Measurements from ENCODE around the gene ZNF771.

The ZNF771 gene

DNA sequence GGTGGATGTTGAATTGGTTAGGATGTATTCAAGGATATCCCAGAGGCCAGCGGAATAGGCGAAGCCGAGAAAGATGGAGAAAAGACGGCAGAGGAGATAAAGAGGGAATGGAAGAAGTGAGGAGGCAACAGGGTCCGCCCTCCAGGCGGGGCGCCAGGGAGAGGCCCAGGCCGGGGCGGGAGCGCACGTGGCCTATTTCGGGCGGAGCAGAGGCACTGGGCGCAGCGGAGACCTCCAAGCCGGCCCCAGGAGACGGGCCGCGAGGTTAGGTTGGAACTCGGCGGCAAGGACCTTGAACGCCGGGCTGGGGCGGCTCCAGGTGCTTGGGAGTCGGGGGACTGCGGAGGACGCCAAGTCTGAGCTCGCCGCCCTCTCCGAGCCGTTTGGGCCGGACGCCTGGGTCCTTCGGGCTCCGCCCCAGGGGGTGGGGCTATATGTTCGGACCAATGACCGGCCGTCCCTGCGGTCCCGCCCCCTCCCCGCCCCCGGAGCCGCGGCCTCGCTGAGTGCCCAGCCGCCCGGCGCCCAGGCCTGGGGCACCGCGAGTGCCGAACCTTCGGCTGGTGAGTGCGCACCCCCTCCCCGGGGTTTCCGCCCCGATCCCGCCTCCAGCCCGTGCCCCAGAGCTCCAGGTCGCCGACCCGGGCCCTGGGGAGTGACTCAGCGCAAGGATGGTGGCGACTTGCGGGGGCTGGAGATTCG is at the start of gene ZNF771:
Gene ZNF771, plus strand, starts transcription at position 505 of the 702 bp plus-strand sequence. CDS start 448 bp downstream, outside the sequence.
- peak; percentile 83 for DNase-seq (ENCODE audit: low read depth)

DNA sequence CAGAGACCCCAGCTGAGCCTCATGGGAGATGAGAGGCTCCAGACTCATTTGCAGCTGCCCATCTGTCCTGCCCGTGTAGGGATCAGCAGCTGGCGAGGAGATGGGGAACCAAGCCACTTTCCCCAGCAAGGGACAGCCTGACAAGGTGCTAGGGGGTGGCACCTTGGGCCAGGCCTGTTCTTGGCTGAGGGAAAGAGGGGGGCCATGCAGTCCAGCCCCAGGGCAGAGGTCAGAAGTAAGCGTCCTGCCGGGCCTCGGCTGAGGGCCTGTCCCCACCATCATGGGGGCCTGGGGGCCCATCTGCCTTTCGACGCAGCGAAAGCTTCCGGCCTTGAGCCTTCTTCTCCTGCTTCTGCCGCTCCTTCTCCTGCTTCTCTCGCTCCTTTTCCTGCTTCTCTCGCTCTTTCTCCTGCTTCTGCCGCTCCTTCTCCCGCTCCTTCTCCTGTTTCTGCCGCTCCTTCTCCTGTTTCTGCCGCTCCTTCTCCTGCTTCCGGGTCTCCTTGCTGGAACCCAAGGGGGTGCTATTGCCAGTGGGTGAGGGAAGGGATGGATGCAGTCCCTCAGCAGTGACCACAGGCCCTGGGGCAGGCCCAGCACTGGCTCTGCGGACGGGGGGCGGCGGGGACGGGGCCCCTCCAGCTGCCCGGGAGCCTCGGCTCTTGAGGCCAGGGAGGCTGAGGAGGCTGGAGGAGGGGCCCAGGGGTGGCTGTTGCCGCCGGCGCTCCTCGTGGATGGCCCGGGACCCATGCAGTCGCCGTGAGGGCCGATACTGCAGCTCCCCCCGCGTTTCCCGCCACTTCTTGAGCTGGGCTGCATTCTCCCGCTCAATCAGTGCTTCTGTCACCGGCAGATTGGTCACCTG is 49.5 kb upstream of the ZNF771 start:
- DNase-seq (ENCODE audit: low read depth), result no peak

DNA sequence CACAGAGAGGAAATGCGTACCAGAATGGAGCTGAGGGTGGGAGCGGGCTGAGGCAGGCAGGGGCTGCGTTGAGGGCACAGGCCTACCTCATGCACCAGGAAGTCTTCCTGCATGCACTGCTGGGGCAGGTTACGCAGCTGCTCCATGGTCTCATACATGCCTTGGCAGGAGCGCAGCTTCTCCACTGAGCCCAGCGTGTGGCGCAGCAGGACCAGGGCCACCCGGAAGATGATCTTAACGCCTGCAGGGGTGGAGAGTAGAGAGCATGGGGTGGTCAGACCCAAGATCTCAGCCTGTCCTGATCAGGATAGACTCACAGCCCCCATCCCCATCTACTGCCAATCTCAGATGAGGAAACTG is 48.8 kb upstream of the ZNF771 start:
- no peak for DNase-seq (ENCODE audit: low read depth)

DNA sequence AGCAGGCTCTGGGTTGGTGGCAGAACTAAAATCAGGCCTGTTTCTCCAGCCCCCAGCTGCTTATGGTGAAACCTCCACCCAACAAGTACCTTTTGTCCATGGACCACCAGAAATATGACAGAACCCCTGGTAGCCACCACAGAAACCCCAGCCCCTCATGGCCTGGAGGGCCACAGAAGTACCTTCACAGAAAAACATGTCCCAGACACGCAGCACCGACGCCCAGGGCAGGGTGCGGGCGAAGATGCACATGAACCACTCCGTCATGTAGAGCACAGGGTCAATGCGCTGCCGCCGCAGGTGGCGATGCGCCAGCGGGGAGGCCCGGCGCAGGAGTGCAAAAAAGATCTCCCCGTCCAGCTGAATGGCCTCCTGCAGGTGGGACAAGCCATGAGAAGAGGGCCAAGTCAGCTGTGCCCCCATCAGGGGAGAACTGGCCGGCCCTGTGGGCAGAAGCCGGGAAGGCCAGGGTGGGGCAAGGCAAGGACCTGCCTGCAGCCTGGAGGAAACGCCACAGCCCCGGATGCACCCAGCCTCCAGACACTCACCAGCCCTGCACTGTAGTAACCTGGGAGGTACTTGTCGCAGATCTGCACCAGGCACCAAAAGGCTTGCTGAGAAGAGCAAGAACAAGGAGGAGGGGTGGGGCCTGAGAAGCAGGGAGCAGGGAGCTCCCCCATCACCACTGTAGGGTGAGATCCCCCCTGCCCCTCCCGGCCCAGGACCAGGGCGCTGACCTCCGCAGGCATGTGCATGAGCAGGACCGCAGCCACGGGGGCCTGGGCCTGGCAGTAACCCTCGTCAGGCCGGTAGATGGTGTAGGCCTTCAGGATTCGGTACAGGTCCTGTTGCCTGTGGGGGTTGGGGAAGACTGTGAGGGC is 48.2 kb upstream of the ZNF771 start:
- DNase-seq (ENCODE audit: low read depth), result no peak

DNA sequence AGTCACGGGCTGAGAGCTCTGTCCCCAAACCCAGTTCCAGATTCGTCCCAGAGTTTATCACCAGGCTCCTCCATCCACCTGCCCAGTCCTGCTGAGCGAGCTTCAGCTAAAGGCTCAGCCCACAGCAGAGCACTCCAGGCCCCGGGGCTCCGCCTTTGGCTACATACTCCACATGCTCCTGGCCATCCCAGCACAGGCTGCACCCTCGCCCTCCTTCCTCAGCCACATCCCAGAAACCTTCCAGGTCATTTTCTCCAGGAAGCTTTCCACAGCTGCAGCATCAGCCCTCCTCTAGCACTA is 47.6 kb upstream of the ZNF771 start:
- no peak for DNase-seq (ENCODE audit: low read depth)

DNA sequence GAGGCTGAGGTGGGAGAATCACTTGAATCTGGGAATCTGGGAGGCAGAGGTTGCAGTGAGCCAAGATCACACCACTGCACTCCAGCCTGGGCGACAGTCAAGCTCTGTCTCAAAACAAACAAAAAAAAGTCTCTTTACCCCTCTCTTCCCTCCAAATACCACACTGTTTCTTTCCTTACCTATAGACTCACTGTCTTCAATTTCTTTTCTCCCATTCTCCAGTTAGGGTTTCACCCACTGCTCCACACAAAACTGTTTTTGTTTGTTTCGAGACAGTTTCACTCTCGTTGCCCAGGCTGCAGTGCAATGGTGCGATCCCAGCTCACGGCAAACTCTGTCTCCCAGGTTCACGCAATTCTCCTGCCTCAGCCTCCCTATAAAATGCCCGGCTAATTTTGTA is 46.2 kb upstream of the ZNF771 start:
- no peak for DNase-seq (ENCODE audit: low read depth)

DNA sequence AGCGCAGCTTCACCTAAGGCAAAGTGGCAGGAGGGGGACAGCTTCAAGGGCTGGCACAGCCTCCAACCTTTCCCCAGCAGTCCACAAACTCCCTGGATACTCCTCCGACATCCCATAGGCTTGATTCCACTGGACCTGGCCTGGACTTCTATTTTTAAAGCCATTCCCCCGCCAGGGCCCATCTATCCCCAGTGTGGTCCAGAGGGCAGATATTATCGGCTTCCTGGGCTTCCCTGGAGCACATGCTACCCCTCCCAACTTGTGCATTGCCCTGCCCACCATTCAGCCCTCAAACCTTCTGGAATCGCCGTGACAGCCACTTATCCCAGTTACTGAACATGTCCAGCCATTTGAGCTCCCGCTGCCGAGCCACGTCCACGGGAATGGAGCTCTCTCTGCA is 42.2 kb upstream of the ZNF771 start:
- DNase-seq (ENCODE audit: low read depth), result no peak

DNA sequence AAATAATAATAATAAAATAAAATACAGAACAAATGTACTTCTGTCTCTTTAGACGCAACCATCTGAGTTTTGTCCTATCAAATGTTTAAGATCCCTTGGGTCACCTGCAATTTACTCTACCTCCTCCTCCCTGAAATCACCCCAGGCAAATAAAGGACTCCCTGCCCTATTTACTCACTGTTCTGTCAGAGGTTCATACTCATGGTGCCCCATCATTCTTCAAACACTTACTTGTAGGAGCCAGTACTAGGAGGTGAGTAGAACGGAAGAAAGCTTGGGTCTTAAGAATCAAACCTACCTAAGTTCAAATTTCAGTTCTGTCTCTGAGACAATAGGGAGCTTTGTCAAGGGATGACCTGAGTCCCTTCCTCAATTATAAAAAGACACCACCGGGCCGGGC is 40.9 kb upstream of the ZNF771 start:
- no peak for DNase-seq (ENCODE audit: low read depth)

DNA sequence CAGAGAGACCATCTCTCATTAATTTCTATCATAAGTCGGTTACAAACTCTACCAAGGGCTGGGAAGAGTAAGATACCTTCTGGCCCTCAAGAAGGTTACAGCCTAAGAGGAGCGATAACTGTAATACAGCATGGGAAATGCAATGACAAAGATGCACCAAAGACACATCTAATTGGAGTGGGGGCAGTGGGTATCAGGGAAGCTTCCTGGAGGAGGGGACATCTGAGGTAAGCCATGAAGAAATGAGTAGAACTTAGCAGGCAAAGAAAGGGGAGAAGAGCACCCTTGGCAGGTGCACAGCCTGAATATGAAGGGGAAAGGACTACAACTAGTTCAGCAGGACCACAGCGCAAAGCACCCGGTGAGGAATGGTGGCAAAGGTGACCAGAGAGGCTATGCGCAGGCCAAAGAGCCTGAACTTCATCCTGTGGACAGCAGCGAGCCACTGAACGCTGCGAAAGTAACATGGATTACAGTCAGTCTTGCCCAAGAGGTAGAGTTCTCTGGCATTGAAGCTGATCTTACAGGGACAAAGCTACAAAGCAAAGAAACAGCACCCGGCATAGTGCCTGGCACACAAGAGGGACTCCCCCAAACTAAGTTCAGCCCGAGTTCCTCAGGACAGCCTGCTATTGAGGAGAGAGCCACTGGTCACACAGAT is 39.9 kb upstream of the ZNF771 start:
- no peak for DNase-seq (ENCODE audit: low read depth)

DNA sequence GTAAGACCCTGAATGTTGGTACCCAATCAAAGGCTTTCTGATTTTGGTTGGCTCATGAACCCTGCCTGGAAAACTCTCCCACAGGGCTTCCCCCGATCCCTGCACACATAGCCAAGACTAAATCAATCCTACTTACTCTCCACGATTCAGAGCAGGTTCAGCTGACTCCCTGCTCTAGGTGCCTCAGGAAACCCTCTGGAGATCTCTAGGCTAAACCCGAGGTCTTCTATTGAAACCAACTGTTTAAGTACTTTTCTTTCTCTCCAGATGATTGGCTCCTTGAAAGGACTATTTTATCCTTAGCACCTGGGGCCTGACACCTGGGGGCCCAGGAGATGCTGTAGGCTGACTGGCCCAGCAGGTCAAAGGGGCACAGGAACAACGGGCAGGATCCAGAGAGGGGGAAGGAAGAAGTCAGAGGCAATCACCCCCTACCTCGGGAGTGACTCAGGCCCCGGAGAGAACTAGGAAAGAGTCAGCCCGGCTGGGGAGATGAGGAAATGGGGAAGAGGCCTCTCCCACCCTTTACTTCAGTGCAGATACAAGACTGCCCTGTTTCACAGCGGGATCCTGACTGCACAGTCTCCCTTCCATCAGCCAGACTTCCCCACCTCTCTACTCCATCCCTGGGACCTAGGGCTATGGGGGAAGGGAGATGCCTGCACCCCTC is 39.1 kb upstream of the ZNF771 start:
- no peak for DNase-seq (ENCODE audit: low read depth)

DNA sequence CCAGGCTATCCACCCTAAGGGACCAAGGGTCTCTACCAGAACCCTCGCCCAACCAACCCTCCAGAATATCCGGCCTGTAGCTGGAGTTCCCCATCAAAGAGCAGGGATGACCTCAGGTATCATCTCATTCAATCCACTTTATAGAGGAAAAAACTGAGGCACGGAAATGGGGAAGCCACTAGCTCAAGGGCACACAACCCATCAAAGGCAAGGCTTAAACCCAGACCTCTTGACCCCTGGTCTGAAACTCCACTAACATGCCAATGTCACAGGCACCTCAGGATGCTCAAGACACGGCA is 38.7 kb upstream of the ZNF771 start:
- DNase-seq (ENCODE audit: low read depth), result no peak

DNA sequence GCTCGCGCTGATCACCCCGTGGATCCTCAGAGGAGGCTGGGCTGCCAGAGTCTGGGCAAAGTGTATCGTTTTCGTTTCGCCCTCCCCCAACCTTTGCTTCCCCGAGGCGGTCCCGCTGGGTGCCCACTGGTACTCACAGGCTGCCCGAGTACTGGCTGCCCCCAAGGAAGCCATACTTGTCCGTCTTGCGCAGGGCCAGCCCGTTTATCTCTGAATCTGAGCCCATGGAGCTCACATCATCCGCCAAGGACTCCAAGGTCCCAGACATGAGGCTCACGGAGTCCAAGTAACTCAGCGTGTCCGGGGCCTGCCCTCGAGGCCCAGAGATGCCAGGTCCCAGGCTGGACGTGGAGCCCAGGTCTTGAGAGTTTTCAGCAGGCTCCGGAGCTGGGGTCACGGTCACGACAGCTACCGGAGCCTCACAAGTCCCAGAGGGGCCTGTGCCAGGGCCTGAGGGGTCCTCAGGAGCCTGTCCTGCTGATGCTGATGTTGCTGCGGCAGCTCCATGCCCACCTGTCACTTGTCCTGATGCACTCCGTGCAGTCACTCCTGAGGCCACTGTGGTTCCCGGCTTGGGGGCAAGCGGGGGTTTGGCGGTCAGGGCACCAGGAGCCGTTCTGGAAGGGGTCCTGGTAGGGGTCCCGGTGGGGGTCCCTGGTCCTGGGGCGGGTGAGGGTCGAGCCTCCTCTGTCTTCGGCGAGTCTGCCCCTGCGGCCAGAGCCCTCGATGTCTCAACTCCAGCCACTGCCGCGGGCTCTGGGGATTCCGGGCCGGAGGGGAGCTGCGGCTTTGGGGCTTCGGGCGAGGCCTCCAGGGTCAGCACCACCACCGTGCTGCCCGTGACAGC is 38.1 kb upstream of the ZNF771 start:
- no peak for DNase-seq (ENCODE audit: low read depth)

DNA sequence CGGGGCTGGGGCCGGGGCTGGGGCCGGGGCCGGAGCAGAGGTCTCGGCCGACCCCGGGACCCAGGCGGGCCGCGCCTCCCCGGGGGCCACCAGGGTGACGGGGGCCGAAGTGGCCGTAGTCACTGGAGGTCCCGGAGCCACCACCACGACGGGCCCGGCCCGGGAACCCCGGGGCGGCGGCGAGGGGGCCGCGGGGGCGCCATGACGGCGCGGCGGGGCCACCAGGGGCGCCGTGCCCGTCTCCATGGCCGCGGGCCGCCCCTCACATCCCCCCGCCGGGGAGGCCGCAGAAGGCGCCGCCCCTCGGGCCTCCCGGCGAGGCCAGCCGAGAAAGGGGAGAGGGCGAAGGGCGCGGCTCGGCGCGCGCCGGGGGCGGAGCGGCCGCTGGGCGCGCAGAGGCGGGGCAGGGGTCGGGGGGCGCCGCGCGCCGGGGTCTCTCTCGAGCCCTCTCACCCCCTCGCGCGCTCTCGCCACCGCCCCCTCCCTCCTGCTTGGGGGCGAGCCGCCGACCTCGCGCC is 37.4 kb upstream of the ZNF771 start:
- DNase-seq (ENCODE audit: low read depth), result no peak

DNA sequence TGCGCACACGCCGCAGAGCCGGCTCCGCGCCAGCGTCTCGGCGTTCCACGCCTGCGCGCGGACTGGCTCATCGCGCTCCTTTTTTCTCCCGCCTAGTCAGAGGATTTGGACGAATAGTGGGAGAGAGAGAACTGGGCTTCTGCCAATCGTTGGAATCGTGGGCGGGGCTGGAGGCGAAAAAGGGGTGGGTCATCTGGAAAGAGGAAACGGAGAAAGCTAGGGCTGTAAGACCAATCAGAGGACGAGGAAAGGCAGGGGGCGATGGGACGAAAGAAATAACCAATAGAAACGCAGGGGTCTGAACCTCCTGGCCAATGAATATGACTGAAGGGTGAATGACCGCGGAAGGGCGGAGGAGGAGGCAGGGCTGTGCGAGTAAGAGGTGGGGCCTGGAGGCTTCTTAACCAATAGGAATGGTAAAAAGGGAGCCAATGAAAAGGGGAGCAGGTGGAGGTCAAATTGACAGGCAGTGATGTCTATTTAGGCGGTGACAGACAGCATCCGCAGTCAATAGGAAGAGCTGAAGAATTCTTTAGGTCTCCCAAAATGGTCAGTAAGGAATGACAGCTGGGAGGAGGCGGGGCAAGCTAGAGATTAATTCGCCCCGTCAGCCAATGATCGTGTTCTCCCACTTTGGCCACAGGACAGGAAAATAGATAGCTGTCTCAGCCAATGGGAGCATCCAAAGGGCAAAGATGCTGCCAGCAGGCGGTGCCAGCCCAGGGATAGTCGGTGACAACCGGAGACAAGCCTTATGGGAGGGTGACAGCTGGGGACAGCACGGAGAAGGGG is 36.8 kb upstream of the ZNF771 start, which contains the start of gene TBC1D10B:
Gene TBC1D10B, minus strand, starts transcription at position 39 of the 792 bp plus-strand sequence. CDS start 311 bp downstream, outside the sequence.
- DNase-seq (ENCODE audit: low read depth), result peak; percentile 97

DNA sequence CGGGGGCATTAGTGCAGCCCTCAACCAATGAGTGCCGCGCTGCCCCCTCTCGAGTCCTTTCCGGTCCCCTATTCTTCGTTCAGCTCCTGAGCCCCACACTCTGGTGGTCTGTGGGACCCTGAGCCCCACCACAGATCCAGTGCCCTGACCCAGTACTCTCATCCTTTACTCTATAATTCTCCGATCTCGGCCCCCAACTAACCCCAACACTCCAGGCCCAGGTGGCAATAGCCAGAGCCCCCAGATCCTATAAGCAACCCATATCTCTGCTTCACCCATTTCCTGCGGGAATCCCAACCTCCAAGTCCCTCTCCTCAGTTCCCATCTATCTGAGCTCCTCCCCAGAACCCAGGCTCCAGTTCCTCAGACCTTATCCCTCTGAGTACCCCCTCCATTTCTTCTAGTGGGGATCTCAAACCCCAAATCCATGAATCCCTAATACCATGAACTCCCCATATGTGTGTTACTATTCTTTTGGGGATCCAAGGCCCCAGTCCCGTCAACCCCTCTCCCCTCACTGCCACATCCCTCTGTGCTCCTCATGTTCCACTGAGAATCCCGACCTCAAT is 36.1 kb upstream of the ZNF771 start:
- no peak for DNase-seq (ENCODE audit: low read depth)

DNA sequence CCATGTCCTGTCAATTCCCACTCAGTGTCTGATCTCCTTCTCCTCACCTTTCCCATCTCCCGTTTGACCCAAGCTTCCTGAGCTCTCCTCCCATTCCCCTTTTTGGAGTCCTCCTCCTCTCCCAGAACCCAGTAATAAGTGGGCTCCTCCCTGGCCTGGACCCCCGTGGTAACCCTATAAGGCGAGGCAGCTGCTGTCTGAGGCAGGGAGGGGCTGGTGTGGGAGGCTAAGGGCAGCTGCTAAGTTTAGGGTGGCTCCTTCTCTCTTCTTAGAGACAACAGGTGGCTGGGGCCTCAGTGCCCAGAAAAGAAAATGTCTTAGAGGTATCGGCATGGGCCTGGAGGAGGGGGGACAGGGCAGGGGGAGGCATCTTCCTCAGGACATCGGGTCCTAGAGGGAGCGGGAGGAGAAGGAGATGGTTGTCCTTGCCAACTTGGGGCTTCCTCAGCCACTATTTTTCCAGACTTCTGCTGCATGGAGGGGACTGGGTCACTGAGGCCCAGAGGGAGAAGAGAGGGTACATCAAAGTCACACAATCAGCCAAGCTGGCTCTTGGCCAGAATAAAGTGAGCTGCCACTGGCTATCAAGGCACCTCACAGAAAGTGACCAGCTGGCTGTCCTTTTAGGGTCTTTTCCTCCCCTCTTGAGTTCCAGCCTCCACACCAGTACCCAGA is 35.2 kb upstream of the ZNF771 start:
- DNase-seq (ENCODE audit: low read depth), result no peak

DNA sequence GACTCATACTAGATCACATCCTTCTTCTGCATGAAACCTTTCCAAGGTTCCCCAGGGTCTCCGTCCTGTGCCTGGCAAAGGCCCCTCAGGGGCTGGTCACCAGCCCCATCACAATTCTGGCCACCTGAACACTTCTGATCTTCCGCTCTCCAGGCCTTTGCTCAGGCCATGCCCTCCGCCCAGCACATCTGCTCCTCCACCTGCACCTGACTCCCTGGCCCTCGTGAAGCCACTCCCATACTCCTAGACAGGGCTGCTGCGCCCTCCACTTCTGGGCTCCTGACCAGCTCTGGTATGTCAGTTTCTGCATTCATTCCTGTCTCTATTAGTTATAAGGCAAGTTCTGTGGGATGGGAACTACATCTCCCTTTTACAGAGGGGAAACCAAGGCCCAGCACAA is 34.7 kb upstream of the ZNF771 start:
- no peak for DNase-seq (ENCODE audit: low read depth)

DNA sequence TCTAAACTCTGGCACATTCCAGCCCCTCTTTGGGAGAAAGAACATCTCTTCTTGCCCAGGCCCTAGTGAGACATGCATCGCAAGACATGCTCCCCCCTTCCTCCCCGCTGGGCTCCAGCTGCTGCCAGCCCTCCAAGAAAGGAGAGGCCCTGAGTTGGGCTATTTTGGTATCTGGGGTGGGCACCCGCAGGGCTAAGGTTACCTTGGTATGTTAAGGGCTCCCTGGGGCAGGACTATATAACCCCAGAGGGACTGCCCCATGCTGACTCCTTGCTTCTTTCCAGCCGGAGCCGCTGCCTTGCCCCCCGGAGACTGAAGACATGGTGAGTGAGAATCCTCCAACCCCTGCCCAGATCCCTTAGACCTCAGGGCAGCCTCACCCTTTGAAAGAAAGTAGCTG is 32.9 kb upstream of the ZNF771 start, which contains the start of gene MYL11:
Gene MYL11, plus strand, starts transcription at position 265 of the 400 bp plus-strand sequence. Its CDS starts 56 bp downstream, at position 321.
- DNase-seq (ENCODE audit: low read depth), result no peak

DNA sequence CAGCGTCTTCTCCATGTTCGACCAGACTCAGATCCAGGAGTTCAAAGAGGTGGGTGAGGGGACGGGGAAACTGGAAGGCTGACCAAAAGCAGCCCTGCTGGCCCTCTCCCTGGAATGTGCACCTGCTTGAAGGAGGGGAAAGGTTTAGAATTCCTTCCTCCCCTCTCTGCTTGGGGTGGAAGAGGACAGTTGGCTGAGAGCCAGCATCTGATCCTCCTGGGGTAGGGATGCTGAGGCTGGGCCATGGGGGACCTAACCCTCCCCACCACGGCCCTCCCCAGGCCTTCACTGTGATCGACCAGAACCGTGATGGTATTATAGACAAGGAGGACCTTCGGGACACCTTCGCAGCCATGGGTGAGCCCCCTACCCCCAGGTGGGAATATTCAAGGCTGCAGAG is 31.5 kb upstream of the ZNF771 start:
- DNase-seq (ENCODE audit: low read depth), result no peak

Measured in stimulated activated CD8-positive, alpha-beta memory T cell treated with anti-CD3 and anti-CD28 coated beads, Interleukin-15, amount 100 ng/mL, for 1 hour (primary cell).